Activated naive CD4-positive, alpha-beta T cell treated with anti-CD3 and anti-CD28 coated beads, Interleukin-2, amount 10 ng/mL, durations not matched to agents 7 days and 5 days (primary cell): ENCODE data around the gene KRTAP10-2.

Experiments
- CTCF ChIA-PET: fragments of 350-600 bp; sonication (Branson Sonifier 250); formaldehyde crosslinking; loops from one replicate; lab custom pipeline; 2021; ENCODE audit warnings: antibody characterized with exemption; lab: Charles Lee
- DNase-seq: peaks from one replicate; pipeline ENCODE4 v3.0.0-alpha.2; 2020
- H3K27ac Mint-ChIP-seq: one replicate; pipeline ENCODE4 v1.8.0; 2021; ENCODE audit warnings: mild to moderate bottlenecking, moderate library complexity, mixed read lengths
- H3K27me3 Mint-ChIP-seq: one replicate; pipeline ENCODE4 v1.8.0; 2021; ENCODE audit warnings: mild to moderate bottlenecking, mixed read lengths
- H3K36me3 Mint-ChIP-seq: one replicate; pipeline ENCODE4 v1.8.0; 2021; ENCODE audit warnings: mixed read lengths
- H3K4me1 Mint-ChIP-seq: one replicate; pipeline ENCODE4 v1.8.0; 2021; ENCODE audit warnings: mixed read lengths
- H3K4me3 Mint-ChIP-seq: one replicate; pipeline ENCODE4 v1.8.0; 2021; ENCODE audit warnings: mild to moderate bottlenecking, moderate library complexity, mixed read lengths
- H3K9me3 Mint-ChIP-seq: one replicate; pipeline ENCODE4 v1.8.0; 2021; ENCODE audit warnings: mixed read lengths

Gene KRTAP10-2

GRCh38 chr21:44531606-44532564 is 19.4 kb downstream of the KRTAP10-2 start:
- peaks cover 20% of the 10 kb centered on the region for H3K27me3 Mint-ChIP-seq
- H3K4me1 Mint-ChIP-seq, result no peaks in the 10 kb centered on the region
- no peak overlapping the region for H3K27ac Mint-ChIP-seq
- no peaks in the 10 kb centered on the region for H3K9me3 Mint-ChIP-seq
- no peaks in the 10 kb centered on the region for H3K36me3 Mint-ChIP-seq
- DNase-seq, result no peak
- no peak overlapping the region for H3K4me3 Mint-ChIP-seq
- CTCF ChIA-PET, result no interaction called here

GRCh38 chr21:44530903-44531605 is 20.3 kb downstream of the KRTAP10-2 start:
- CTCF ChIA-PET, result no interaction called here

GRCh38 chr21:44530221-44530902 is 20.9 kb downstream of the KRTAP10-2 start:
- Mint-ChIP-seq H3K4me3 (no peak overlapping the region), H3K27me3 (peaks cover 10% of the 10 kb centered on the region), H3K36me3 (no peaks in the 10 kb centered on the region), H3K4me1 (no peaks in the 10 kb centered on the region), H3K9me3 (no peaks in the 10 kb centered on the region), H3K27ac (no peak overlapping the region)
- CTCF ChIA-PET, result no interaction called here
- DNase-seq, result no peak

More at GRCh38 chr21:44530903-44531605, 20.3 kb downstream of the KRTAP10-2 start:
- Mint-ChIP-seq H3K9me3 (no peaks in the 10 kb centered on the region), H3K36me3 (no peaks in the 10 kb centered on the region), H3K4me3 (no peak overlapping the region), H3K27ac (no peak overlapping the region), H3K27me3 (peaks cover 17% of the 10 kb centered on the region), H3K4me1 (no peaks in the 10 kb centered on the region)
- peak; percentile 12 for DNase-seq

- Mint-ChIP-seq H3K9me3 (no peaks in the 10 kb centered on the region), H3K4me3 (no peak overlapping the region), H3K4me1 (no peaks in the 10 kb centered on the region), H3K36me3 (no peaks in the 10 kb centered on the region), H3K27ac (no peak overlapping the region), H3K27me3 (peaks cover 10% of the 10 kb centered on the region)
- DNase-seq, result peak; percentile 5
- CTCF ChIA-PET, result no interaction called here
These were observed 21.7 kb downstream of the KRTAP10-2 start for GRCh38 chr21:44529503-44530125.

- no peaks in the 10 kb centered on the region for H3K9me3 Mint-ChIP-seq
- H3K4me1 Mint-ChIP-seq, result no peaks in the 10 kb centered on the region
- CTCF ChIA-PET, result no interaction called here
- H3K27ac Mint-ChIP-seq, result no peak overlapping the region
- no peaks in the 10 kb centered on the region for H3K36me3 Mint-ChIP-seq
- no peak overlapping the region for H3K4me3 Mint-ChIP-seq
- H3K27me3 Mint-ChIP-seq, result peaks cover 10% of the 10 kb centered on the region
- no peak for DNase-seq
These were observed 22.3 kb downstream of the KRTAP10-2 start for GRCh38 chr21:44529011-44529421.

- Mint-ChIP-seq H3K9me3 (no peaks in the 10 kb centered on the region), H3K27me3 (peaks cover 10% of the 10 kb centered on the region), H3K4me1 (no peaks in the 10 kb centered on the region), H3K4me3 (no peak overlapping the region), H3K27ac (no peak overlapping the region), H3K36me3 (no peaks in the 10 kb centered on the region)
- DNase-seq, result peak; percentile 19
- CTCF ChIA-PET, result no interaction called here
These were observed 22.7 kb downstream of the KRTAP10-2 start for GRCh38 chr21:44528634-44528995.

- CTCF ChIA-PET, result no interaction called here
- H3K27ac Mint-ChIP-seq, result no peak overlapping the region
These were observed 23.2 kb downstream of the KRTAP10-2 start for GRCh38 chr21:44527983-44528633.

GRCh38 chr21:44527156-44527982 is 23.9 kb downstream of the KRTAP10-2 start:
- Mint-ChIP-seq H3K9me3 (no peaks in the 10 kb centered on the region), H3K27me3 (peaks cover 5% of the 10 kb centered on the region), H3K4me3 (no peak overlapping the region), H3K27ac (no peak overlapping the region), H3K36me3 (no peaks in the 10 kb centered on the region), H3K4me1 (no peaks in the 10 kb centered on the region)
- peak; percentile 7 for DNase-seq
- CTCF ChIA-PET, result no interaction called here

More at GRCh38 chr21:44527983-44528633, 23.2 kb downstream of the KRTAP10-2 start:
- no peaks in the 10 kb centered on the region for H3K4me1 Mint-ChIP-seq
- no peaks in the 10 kb centered on the region for H3K36me3 Mint-ChIP-seq
- no peaks in the 10 kb centered on the region for H3K9me3 Mint-ChIP-seq
- peak; percentile 3 for DNase-seq
- no peak overlapping the region for H3K4me3 Mint-ChIP-seq
- H3K27me3 Mint-ChIP-seq, result peaks cover 9% of the 10 kb centered on the region

- Mint-ChIP-seq H3K36me3 (no peaks in the 10 kb centered on the region), H3K27ac (no peak overlapping the region), H3K4me1 (no peaks in the 10 kb centered on the region), H3K9me3 (no peaks in the 10 kb centered on the region), H3K27me3 (no peaks in the 10 kb centered on the region), H3K4me3 (no peak overlapping the region)
- no peak for DNase-seq
- CTCF ChIA-PET, result no interaction called here
These were observed 25.0 kb downstream of the KRTAP10-2 start for GRCh38 chr21:44526096-44526997.

GRCh38 chr21:44525391-44526095 is 25.8 kb downstream of the KRTAP10-2 start:
- Mint-ChIP-seq H3K4me3 (no peak overlapping the region), H3K27me3 (no peaks in the 10 kb centered on the region), H3K9me3 (no peaks in the 10 kb centered on the region), H3K4me1 (no peaks in the 10 kb centered on the region), H3K27ac (no peak overlapping the region), H3K36me3 (no peaks in the 10 kb centered on the region)
- DNase-seq, result no peak
- CTCF ChIA-PET, result no interaction called here

GRCh38 chr21:44524414-44525371 is 26.6 kb downstream of the KRTAP10-2 start:
- Mint-ChIP-seq H3K36me3 (no peaks in the 10 kb centered on the region), H3K4me1 (no peaks in the 10 kb centered on the region), H3K4me3 (no peak overlapping the region), H3K9me3 (no peaks in the 10 kb centered on the region), H3K27ac (no peak overlapping the region), H3K27me3 (no peaks in the 10 kb centered on the region)
- no peak for DNase-seq
- CTCF ChIA-PET, result no interaction called here
